ENCODE results near the gene PSORS1C1.

Gene PSORS1C1

GRCh38 chr6:31129130-31129529, 14.5 kb downstream of the PSORS1C1 start:
- Histone ChIP-seq H3K27ac (no peak overlapping the region), H3K4me3 (no peak overlapping the region)
- no peak for TF ChIP-seq CTCF (IDR thresholded peaks at IDR 0.05)
- no peak for DNase-seq (ENCODE audit: low spot score)

- H3K4me3 ChIP-seq, result no peak overlapping the region
- no peak for TF ChIP-seq CTCF (IDR thresholded peaks at IDR 0.05)
- no peak for DNase-seq (ENCODE audit: low spot score)
- H3K27ac ChIP-seq, result no peak overlapping the region
Measured at GRCh38 chr6:31130751-31131150, 16.2 kb downstream of the PSORS1C1 start.

- no peak overlapping the region for H3K4me3 ChIP-seq
- TF ChIP-seq CTCF (IDR thresholded peaks at IDR 0.05), result no peak
- no peak overlapping the region for H3K27ac ChIP-seq
- DNase-seq (ENCODE audit: low spot score), result no peak
Measured at GRCh38 chr6:31131595-31131994, 17.0 kb downstream of the PSORS1C1 start.

GRCh38 chr6:31132806-31133205, 18.2 kb downstream of the PSORS1C1 start:
- Histone ChIP-seq H3K27ac (no peak overlapping the region), H3K4me3 (no peak overlapping the region)
- no peak for TF ChIP-seq CTCF (IDR thresholded peaks at IDR 0.05)
- no peak for DNase-seq (ENCODE audit: low spot score)

- no peak for TF ChIP-seq CTCF (IDR thresholded peaks at IDR 0.05)
- no peak overlapping the region for H3K27ac ChIP-seq
- H3K4me3 ChIP-seq, result no peak overlapping the region
- DNase-seq (ENCODE audit: low spot score), result no peak
Measured at GRCh38 chr6:31135710-31136109, 21.1 kb downstream of the PSORS1C1 start.

- DNase-seq (ENCODE audit: low spot score), result no peak
- no peak for TF ChIP-seq CTCF (IDR thresholded peaks at IDR 0.05)
- Histone ChIP-seq H3K4me3 (no peak within 1 kb of the TSS), H3K27ac (no peak within 1 kb of the TSS)
Measured at GRCh38 chr6:31138982-31139381, 24.4 kb downstream of the PSORS1C1 start, which contains the start of gene PSORS1C2. Gene PSORS1C2, minus strand, starts transcription at chr6:31139066. Its CDS starts 40 bp downstream, at chr6:31139026.

GRCh38 chr6:31139599-31139998, 25.0 kb downstream of the PSORS1C1 start:
- no peak overlapping the region for H3K27ac ChIP-seq
- no peak for TF ChIP-seq CTCF (IDR thresholded peaks at IDR 0.05)
- no peak for DNase-seq (ENCODE audit: low spot score)
- no peak overlapping the region for H3K4me3 ChIP-seq

Data from coronary artery (tissue), 2 donors.